Activated effector memory CD4-positive, alpha-beta T cell treated with anti-CD3 and anti-CD28 coated beads, Interleukin-2, amount 50 U/mL, for 16 hours (primary cell): ENCODE results near the gene TYK2.
"Not testable (repeated sequence)": the region's sequence is repeated elsewhere in the genome, so short reads cannot be mapped to it uniquely, and the experiment has no call there.

ENCODE experiments used
- DNase-seq: peaks from one replicate; pipeline ENCODE4 v3.0.0-alpha.2; 2020

Gene TYK2

GRCh38 chr19:10407096-10407495, 26.7 kb upstream of the TYK2 start:
- DNase-seq = no peak

- DNase-seq = no peak
Measured at GRCh38 chr19:10406191-10406590, 25.8 kb upstream of the TYK2 start.

GRCh38 chr19:10404888-10405820, 24.8 kb upstream of the TYK2 start:
- DNase-seq = peak; percentile 86

GRCh38 chr19:10403137-10404021, 23.0 kb upstream of the TYK2 start, which contains the start of gene CDC37:
Gene CDC37 (minus strand): TSS chr19:10403542. CDS start chr19:10403479, 63 bp downstream.
- peak; percentile 99 for DNase-seq

- DNase-seq = peak; percentile 77
Measured at GRCh38 chr19:10402441-10403038, 22.2 kb upstream of the TYK2 start.

GRCh38 chr19:10399878-10400277, 19.5 kb upstream of the TYK2 start:
- no peak for DNase-seq

- not testable (repeated sequence) for DNase-seq
Measured at GRCh38 chr19:10399340-10399739, 19.0 kb upstream of the TYK2 start.

- DNase-seq = no peak
Measured at GRCh38 chr19:10398819-10399218, 18.4 kb upstream of the TYK2 start.

GRCh38 chr19:10395917-10396316, 15.5 kb upstream of the TYK2 start:
- no peak for DNase-seq

- DNase-seq = no peak
Measured at GRCh38 chr19:10395436-10395835, 15.1 kb upstream of the TYK2 start.

- no peak for DNase-seq
Measured at GRCh38 chr19:10395003-10395402, 14.6 kb upstream of the TYK2 start.

- no peak for DNase-seq
Measured at GRCh38 chr19:10393137-10393536, 12.8 kb upstream of the TYK2 start.

GRCh38 chr19:10392120-10392519, 11.7 kb upstream of the TYK2 start:
- no peak for DNase-seq

- DNase-seq = peak; percentile 86
Measured at GRCh38 chr19:10390652-10391286, 10.4 kb upstream of the TYK2 start.

- peak; percentile 66 for DNase-seq
Measured at GRCh38 chr19:10389863-10390262, 9.5 kb upstream of the TYK2 start.

- peak; percentile 94 for DNase-seq
Measured at GRCh38 chr19:10388957-10389356, 8.6 kb upstream of the TYK2 start.

- no peak for DNase-seq
Measured at GRCh38 chr19:10384580-10384979, 4.2 kb upstream of the TYK2 start.

- not testable (repeated sequence) for DNase-seq
Measured at GRCh38 chr19:10383223-10383499, 2.8 kb upstream of the TYK2 start.

GRCh38 chr19:10379880-10380312, 476 bp downstream of the TYK2 start:
- no peak for DNase-seq

GRCh38 chr19:10378124-10378523, 2.2 kb downstream of the TYK2 start:
- DNase-seq = no peak

- not testable (repeated sequence) for DNase-seq
Measured at GRCh38 chr19:10377140-10377640, 3.2 kb downstream of the TYK2 start.

GRCh38 chr19:10374931-10375330, 5.4 kb downstream of the TYK2 start:
- no peak for DNase-seq

- no peak for DNase-seq
Measured at GRCh38 chr19:10372690-10373089, 7.7 kb downstream of the TYK2 start.
